ENCODE results near the gene CYB561A3. TPM values are rescaled to one million over a fixed set of nuclear protein-coding genes. Genes with fewer than 3 reads are reported as not detected.

CYB561A3 gene
- polyA plus RNA-seq, 2 of the 4 experiments (the other 2 are of a cell fraction), result 50.8 to 56.9 TPM

DNA sequence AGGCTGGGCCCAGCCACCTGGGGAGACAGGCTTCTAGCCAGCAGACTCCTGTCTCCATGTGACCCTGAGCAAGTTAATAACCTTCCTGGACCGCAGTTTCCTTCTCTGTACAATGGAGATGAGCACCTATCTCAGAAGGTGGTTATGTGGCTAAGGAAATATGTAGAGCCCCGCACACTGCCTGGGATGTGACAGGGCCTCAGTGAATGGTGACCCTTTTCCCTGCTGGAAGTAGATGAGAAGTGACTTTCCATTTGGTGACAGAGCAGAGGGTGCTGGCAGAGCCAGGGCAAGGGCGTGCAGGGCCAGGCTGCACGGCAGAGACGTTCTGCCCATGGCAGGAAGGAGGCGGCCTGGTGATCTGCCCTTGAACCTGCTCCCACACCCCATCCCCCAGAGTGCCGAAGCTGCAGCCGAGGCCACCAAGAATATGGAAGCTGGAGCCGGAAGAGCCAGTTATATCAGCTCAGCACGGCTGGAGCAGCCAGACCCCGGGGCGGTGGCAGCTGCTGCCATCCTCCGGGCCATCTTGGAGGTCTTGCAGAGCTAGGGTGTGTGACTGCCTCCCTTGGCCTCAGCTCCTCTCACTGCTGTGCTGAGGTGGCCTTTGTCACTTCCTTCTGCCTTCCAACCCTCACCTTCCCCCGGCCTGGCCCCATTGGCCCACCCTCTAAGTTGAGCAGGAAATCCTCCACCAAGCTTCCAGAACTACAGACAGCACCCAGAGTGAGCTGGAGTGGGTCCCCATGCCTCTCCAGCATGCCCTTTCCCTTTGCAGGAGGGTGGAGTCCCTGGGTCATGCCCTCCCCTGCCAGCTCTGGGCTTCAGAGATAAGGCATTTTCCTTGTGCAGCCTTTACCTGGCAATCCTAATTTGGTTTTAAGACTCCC lies 15.5 kb downstream of the CYB561A3 start:
- no peak overlapping the region for H3K4me2 ChIP-seq
- 77% methylated on average over 8 of the region's 14 CpGs for WGBS (ENCODE audit: missing lambda C conversion rate)
- no peak overlapping the region for H3K4me3 ChIP-seq
- no peaks in the 10 kb centered on the region for H3K4me1 ChIP-seq
- CTCF ChIA-PET, result interaction anchor here (0.6 to 33.1 kb wide), 4 partner anchors 8 to 88 kb away, joined by 3 to 521 read pairs (median 186); partner anchors contain the start of genes DDB1, TKFC and TMEM216
- DNase-seq (ENCODE audit: low read depth in 1 of 2, low spot score in 1 of 2), result no peak
- no peak for FAIRE-seq
- H3K9me3 ChIP-seq, result no peaks in the 10 kb centered on the region
- ATAC-seq, result no peak; a peak in 1 of 6 replicates
- TF ChIP-seq HMGXB4 (CRISPR knock-in tag; IDR thresholded peaks at IDR 0.05; ENCODE audit: borderline replicate concordance), result no peak
- TF ChIP-seq POLR2A (IDR thresholded peaks at IDR 0.05; ENCODE audit: low read length), result no peak
- TF ChIP-seq HDAC2 (IDR thresholded peaks at IDR 0.05), result no peak
- TF ChIP-seq KDM1A (IDR thresholded peaks at IDR 0.05; ENCODE audit: low read depth), result no peak
- TF ChIP-seq RCOR1 (IDR thresholded peaks at IDR 0.05; ENCODE audit: low read depth, low read length), result no peak
- TF ChIP-seq CHD2 (IDR thresholded peaks at IDR 0.05; ENCODE audit: low read length, partially characterized antibody), result no peak
- no peak for TF ChIP-seq NFE2L2 (conservative IDR thresholded peaks at IDR 0.05; ENCODE audit: low read length)
- POLR2A ChIA-PET, result interaction anchor here (1.1 to 4.8 kb wide), 2 partner anchors 16 to 32 kb away, joined by 3 to 22 read pairs; partner anchors contain the start of genes CYB561A3 and TMEM138
- H3K27ac ChIP-seq, result no peak overlapping the region

GRCh38 chr11:61345170-61345610 lies 16.5 kb downstream of the CYB561A3 start:
- CTCF ChIA-PET, result interaction anchor here (0.8 to 33.1 kb wide), 3 partner anchors 9 to 41 kb away, joined by 3 to 521 read pairs (median 10); partner anchors contain the start of gene TMEM216
- TF ChIP-seq NR3C1 (IDR thresholded peaks at IDR 0.05) (no peak), CHD4 (IDR thresholded peaks at IDR 0.05; ENCODE audit: borderline replicate concordance) (no peak), EHF (CRISPR knock-in tag; IDR thresholded peaks at IDR 0.05) (no peak), CBX8 (IDR thresholded peaks at IDR 0.05) (no peak), HOXB5 (CRISPR knock-in tag; IDR thresholded peaks at IDR 0.05) (no peak), ZSCAN20 (CRISPR knock-in tag; IDR thresholded peaks at IDR 0.05) (no peak), BHLHE40 (IDR thresholded peaks at IDR 0.05; ENCODE audit: low read depth, low read length) (no peak), ZC3H11A (IDR thresholded peaks at IDR 0.05) (no peak), FOSB (CRISPR knock-in tag; IDR thresholded peaks at IDR 0.05) (no peak), HOXB13 (CRISPR knock-in tag; IDR thresholded peaks at IDR 0.05; ENCODE audit: low read depth) (no peak), SMC3 (IDR thresholded peaks at IDR 0.05) (no peak), ZNF302 (CRISPR knock-in tag; IDR thresholded peaks at IDR 0.05) (no peak), HDAC2 (IDR thresholded peaks at IDR 0.05) (no peak), ATOH8 (CRISPR knock-in tag; IDR thresholded peaks at IDR 0.05; ENCODE audit: low read depth) (no peak), JUN (IDR thresholded peaks at IDR 0.05) (no peak), POLR2A (IDR thresholded peaks at IDR 0.05; ENCODE audit: low read length) (no peak)
- TF ChIP-seq, protein P1, sequence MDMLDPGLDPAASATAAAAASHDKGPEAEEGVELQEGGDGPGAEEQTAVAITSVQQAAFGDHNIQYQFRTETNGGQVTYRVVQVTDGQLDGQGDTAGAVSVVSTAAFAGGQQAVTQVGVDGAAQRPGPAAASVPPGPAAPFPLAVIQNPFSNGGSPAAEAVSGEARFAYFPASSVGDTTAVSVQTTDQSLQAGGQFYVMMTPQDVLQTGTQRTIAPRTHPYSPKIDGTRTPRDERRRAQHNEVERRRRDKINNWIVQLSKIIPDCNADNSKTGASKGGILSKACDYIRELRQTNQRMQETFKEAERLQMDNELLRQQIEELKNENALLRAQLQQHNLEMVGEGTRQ (IDR thresholded peaks at IDR 0.05), result no peak
- TF ChIP-seq, protein P2, sequence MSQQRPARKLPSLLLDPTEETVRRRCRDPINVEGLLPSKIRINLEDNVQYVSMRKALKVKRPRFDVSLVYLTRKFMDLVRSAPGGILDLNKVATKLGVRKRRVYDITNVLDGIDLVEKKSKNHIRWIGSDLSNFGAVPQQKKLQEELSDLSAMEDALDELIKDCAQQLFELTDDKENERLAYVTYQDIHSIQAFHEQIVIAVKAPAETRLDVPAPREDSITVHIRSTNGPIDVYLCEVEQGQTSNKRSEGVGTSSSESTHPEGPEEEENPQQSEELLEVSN (IDR thresholded peaks at IDR 0.05; ENCODE audit: borderline replicate concordance, low read depth), result no peak
- no peak for FAIRE-seq

More at GRCh38 chr11:61345170-61345610, 16.5 kb downstream of the CYB561A3 start:
- no peak overlapping the region for H3K4me3 ChIP-seq
- H3K27ac ChIP-seq, result no peak overlapping the region
- DNase-seq (ENCODE audit: low read depth in 1 of 2, low spot score in 1 of 2) (no peak), ATAC-seq (peak in 1 of 2 experiments; percentile 12; a peak in 3 of 6 replicates)
- POLR2A ChIA-PET, result interaction anchor here (1.2 to 4.8 kb wide), 2 partner anchors 9 to 17 kb away, joined by 3 to 22 read pairs; partner anchors contain the start of genes CYB561A3 and TMEM138
- no peaks in the 10 kb centered on the region for H3K4me1 ChIP-seq
- no peak overlapping the region for H3K4me2 ChIP-seq
- no peaks in the 10 kb centered on the region for H3K9me3 ChIP-seq
- 93% methylated on average over 3 of the region's 4 CpGs for WGBS (ENCODE audit: missing lambda C conversion rate)

Data from A549 (cell line).